ENCODE data around the gene HNRNPUL1. TPM values are rescaled to one million over a fixed set of nuclear protein-coding genes. Genes with fewer than 3 reads are reported as not detected.

HNRNPUL1 gene
- total RNA-seq, 1 experiment from 2014 or later = 158 TPM

DNA sequence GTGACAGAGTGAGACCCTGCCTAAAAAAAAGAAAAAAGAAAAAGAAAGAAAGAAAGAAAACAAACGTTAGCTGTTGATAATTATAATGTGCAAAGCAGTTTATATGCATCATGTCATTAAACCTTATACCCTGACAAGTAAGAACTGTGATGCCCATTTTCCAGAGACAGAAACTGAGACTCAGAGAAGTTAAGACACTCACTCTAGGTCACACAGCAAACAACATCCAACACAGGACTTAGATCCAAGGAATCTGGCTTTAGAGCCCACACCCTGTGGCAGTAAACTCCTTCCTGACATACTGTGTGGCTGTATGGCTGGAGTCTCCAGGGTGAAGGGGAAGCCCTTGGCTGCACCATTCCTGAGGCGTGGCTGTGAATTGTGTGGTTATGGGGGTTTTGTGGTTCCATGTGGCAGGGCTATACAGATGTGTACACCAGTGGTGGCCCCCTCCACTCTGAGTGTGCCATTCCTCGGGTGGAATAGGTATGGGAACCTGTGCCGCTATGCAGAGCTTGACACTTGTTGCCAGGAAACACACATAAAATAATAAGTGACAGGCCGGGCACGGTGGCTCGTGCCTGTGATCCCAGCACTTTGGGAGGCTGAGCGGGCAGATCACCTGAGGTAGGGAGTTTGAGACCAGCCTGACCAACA, 29.5 kb upstream of the HNRNPUL1 start:
- Histone ChIP-seq H3K27me3 (ENCODE audit: low read length) (no peaks in the 10 kb centered on the region), H2AFZ (ENCODE audit: low read length) (no peak overlapping the region), H4K20me1 (ENCODE audit: low read length) (no peaks in the 10 kb centered on the region), H3K4me1 (ENCODE audit: insufficient read depth, low read length) (no peaks in the 10 kb centered on the region), H3K9me2 (replicated peaks; ENCODE audit: low read length) (no peaks in the 10 kb centered on the region), H3K4me2 (ENCODE audit: low read length) (no peak overlapping the region), H3F3A (ENCODE audit: low read length, unreplicated experiment) (no peaks in the 10 kb centered on the region), H3K9ac (ENCODE audit: low read length) (no peak overlapping the region), H3K79me2 (ENCODE audit: low read length) (no peaks in the 10 kb centered on the region), H3K9me3 (ENCODE audit: low read length) (no peaks in the 10 kb centered on the region), H3K4me3 (ENCODE audit: low read length) (no peak overlapping the region), H3K36me3 (ENCODE audit: low read depth, low read length) (peaks cover 21% of the 10 kb centered on the region), H3K27ac (ENCODE audit: low read length) (no peak overlapping the region)
- no peak for DNase-seq
- no peak for ATAC-seq
- intact Hi-C loops (cut with micrococcal nuclease) = no loop called here
- CTCF ChIA-PET = no interaction called here
- no peak for TF ChIP-seq EZH2 (IDR thresholded peaks at IDR 0.05; ENCODE audit: low read length, unreplicated experiment)
- TF ChIP-seq, protein P1, sequence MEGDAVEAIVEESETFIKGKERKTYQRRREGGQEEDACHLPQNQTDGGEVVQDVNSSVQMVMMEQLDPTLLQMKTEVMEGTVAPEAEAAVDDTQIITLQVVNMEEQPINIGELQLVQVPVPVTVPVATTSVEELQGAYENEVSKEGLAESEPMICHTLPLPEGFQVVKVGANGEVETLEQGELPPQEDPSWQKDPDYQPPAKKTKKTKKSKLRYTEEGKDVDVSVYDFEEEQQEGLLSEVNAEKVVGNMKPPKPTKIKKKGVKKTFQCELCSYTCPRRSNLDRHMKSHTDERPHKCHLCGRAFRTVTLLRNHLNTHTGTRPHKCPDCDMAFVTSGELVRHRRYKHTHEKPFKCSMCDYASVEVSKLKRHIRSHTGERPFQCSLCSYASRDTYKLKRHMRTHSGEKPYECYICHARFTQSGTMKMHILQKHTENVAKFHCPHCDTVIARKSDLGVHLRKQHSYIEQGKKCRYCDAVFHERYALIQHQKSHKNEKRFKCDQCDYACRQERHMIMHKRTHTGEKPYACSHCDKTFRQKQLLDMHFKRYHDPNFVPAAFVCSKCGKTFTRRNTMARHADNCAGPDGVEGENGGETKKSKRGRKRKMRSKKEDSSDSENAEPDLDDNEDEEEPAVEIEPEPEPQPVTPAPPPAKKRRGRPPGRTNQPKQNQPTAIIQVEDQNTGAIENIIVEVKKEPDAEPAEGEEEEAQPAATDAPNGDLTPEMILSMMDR (conservative IDR thresholded peaks at IDR 0.05; ENCODE audit: low read depth, low read length) = no peak
- TF ChIP-seq EZH2phosphoT487 (IDR thresholded peaks at IDR 0.05; ENCODE audit: borderline replicate concordance, low read length) = no peak
- POLR2A ChIA-PET (ENCODE audit: unreplicated experiment) = no interaction called here
- no TSS peak for BruUV-seq (replicated peaks)

DNA sequence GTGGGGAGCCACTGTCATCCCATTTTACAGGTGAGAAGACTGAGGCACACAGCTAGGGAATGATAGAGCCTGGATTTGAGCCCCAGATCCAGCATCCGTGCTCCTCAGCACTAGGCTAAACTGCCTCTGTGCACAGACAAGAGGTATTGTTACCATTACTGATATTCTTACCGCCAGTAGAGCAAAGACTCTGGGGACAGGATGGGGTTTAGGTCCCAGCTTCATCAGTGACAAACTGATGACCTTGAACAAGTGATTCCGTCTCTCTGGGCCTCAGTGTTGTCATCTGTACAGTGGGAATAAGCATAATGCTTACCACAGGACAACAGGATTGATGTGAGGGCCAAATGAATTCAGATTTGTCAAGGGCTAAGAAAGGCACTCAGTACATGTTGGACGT, 28.7 kb upstream of the HNRNPUL1 start:
- DNase-seq (no peak), ATAC-seq (no peak)
- intact Hi-C loops (cut with micrococcal nuclease) = no loop called here
- Histone ChIP-seq H3K9me2 (replicated peaks; ENCODE audit: low read length) (no peaks in the 10 kb centered on the region), H3K9me3 (ENCODE audit: low read length) (no peaks in the 10 kb centered on the region), H3K4me3 (ENCODE audit: low read length) (no peak overlapping the region), H3K27me3 (ENCODE audit: low read length) (no peaks in the 10 kb centered on the region), H4K20me1 (ENCODE audit: low read length) (no peaks in the 10 kb centered on the region), H3K4me2 (ENCODE audit: low read length) (no peak overlapping the region), H3F3A (ENCODE audit: low read length, unreplicated experiment) (no peaks in the 10 kb centered on the region), H3K9ac (ENCODE audit: low read length) (no peak overlapping the region), H3K79me2 (ENCODE audit: low read length) (no peaks in the 10 kb centered on the region), H2AFZ (ENCODE audit: low read length) (no peak overlapping the region), H3K27ac (ENCODE audit: low read length) (no peak overlapping the region), H3K4me1 (ENCODE audit: insufficient read depth, low read length) (no peaks in the 10 kb centered on the region), H3K36me3 (ENCODE audit: low read depth, low read length) (peaks cover 22% of the 10 kb centered on the region)
- no TSS peak for BruUV-seq (replicated peaks)
- CTCF ChIA-PET = no interaction called here
- TF ChIP-seq EZH2 (IDR thresholded peaks at IDR 0.05; ENCODE audit: low read length, unreplicated experiment) (no peak), EZH2phosphoT487 (IDR thresholded peaks at IDR 0.05; ENCODE audit: borderline replicate concordance, low read length) (no peak)
- TF ChIP-seq, protein P1 (conservative IDR thresholded peaks at IDR 0.05; ENCODE audit: low read depth, low read length) = no peak
- POLR2A ChIA-PET (ENCODE audit: unreplicated experiment) = no interaction called here

DNA sequence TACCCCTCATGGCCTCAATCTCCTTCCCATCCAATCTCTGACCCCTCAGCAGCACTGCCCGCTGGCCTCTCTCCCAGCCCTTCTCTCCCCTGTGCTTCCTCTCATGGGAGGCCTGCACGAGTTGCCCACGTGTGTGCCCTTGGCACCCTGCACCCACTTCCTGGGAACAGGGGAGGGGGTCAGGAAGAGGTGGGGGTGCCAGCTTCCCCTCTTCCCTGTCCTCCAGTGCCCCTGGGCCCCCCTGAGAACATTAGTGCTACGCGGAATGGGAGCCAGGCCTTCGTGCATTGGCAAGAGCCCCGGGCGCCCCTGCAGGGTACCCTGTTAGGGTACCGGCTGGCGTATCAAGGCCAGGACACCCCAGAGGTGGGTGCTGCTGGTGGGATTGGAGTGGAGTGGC, 25.9 kb upstream of the HNRNPUL1 start:
- ChIA-PET POLR2A (ENCODE audit: unreplicated experiment) (no interaction called here), CTCF (no interaction called here)
- no peak overlapping the region for H3K9ac ChIP-seq (ENCODE audit: low read length)
- no peak overlapping the region for H3K4me3 ChIP-seq (ENCODE audit: low read length)
- no peak for ATAC-seq
- intact Hi-C loops (cut with micrococcal nuclease) = no loop called here
- DNase-seq = no peak
- H3K9me2 ChIP-seq (replicated peaks; ENCODE audit: low read length) = no peaks in the 10 kb centered on the region
- H3K4me2 ChIP-seq (ENCODE audit: low read length) = no peak overlapping the region
- no peaks in the 10 kb centered on the region for H3K79me2 ChIP-seq (ENCODE audit: low read length)
- TF ChIP-seq EZH2phosphoT487 (IDR thresholded peaks at IDR 0.05; ENCODE audit: borderline replicate concordance, low read length) = no peak
- no peak for TF ChIP-seq EZH2 (IDR thresholded peaks at IDR 0.05; ENCODE audit: low read length, unreplicated experiment)
- TF ChIP-seq, protein P1 (conservative IDR thresholded peaks at IDR 0.05; ENCODE audit: low read depth, low read length) = no peak
- H3K36me3 ChIP-seq (ENCODE audit: low read depth, low read length) = peaks cover 32% of the 10 kb centered on the region; the same call in 1 of the 2 replicates
- no peak overlapping the region for H3K27ac ChIP-seq (ENCODE audit: low read length)
- no peaks in the 10 kb centered on the region for H3K4me1 ChIP-seq (ENCODE audit: insufficient read depth, low read length)
- BruUV-seq (replicated peaks) = no TSS peak
- H2AFZ ChIP-seq (ENCODE audit: low read length) = no peak overlapping the region
- no peaks in the 10 kb centered on the region for H3F3A ChIP-seq (ENCODE audit: low read length, unreplicated experiment)
- no peaks in the 10 kb centered on the region for H3K27me3 ChIP-seq (ENCODE audit: low read length)
- H4K20me1 ChIP-seq (ENCODE audit: low read length) = no peaks in the 10 kb centered on the region
- H3K9me3 ChIP-seq (ENCODE audit: low read length) = no peaks in the 10 kb centered on the region
